GM18511 (cell line): ENCODE measurements around the gene FSTL4.
A peak's percentile ranks its signal among the peaks of the same experiment; 100 is the strongest.

Experiments
- ATAC-seq: cut with Tn5 transposase; IDR thresholded peaks from one replicate; pipeline ENCODE4 v1.9.1; 2021; ENCODE audit warnings: mild to moderate bottlenecking, moderate library complexity; ENCODE audit not compliant: unreplicated experiment

The FSTL4 gene

GRCh38 chr5:133611357-133612248 is 738 bp downstream of the FSTL4 start:
- no peak for ATAC-seq

GRCh38 chr5:133610489-133611356 is 1.6 kb downstream of the FSTL4 start:
- peak; percentile 59 for ATAC-seq

GRCh38 chr5:133607451-133607850 is 4.9 kb downstream of the FSTL4 start:
- ATAC-seq, result no peak

- ATAC-seq, result no peak
Measured at GRCh38 chr5:133606835-133607234, 5.5 kb downstream of the FSTL4 start.

GRCh38 chr5:133605323-133605722 is 7.0 kb downstream of the FSTL4 start:
- no peak for ATAC-seq

GRCh38 chr5:133603711-133604110 is 8.6 kb downstream of the FSTL4 start:
- no peak for ATAC-seq

GRCh38 chr5:133602835-133603380 is 9.4 kb downstream of the FSTL4 start:
- no peak for ATAC-seq

GRCh38 chr5:133599600-133599999 is 12.7 kb downstream of the FSTL4 start:
- no peak for ATAC-seq

GRCh38 chr5:133599044-133599443 is 13.3 kb downstream of the FSTL4 start:
- ATAC-seq, result no peak

GRCh38 chr5:133596049-133596448 is 16.3 kb downstream of the FSTL4 start:
- ATAC-seq, result no peak

GRCh38 chr5:133595465-133595864 is 16.9 kb downstream of the FSTL4 start:
- ATAC-seq, result no peak

- ATAC-seq, result no peak
Measured at GRCh38 chr5:133589286-133589685, 23.1 kb downstream of the FSTL4 start.

- ATAC-seq, result no peak
Measured at GRCh38 chr5:133582971-133583370, 29.4 kb downstream of the FSTL4 start.

GRCh38 chr5:133581918-133582317 is 30.4 kb downstream of the FSTL4 start:
- ATAC-seq, result no peak

GRCh38 chr5:133581348-133581747 is 31.0 kb downstream of the FSTL4 start:
- ATAC-seq, result no peak

GRCh38 chr5:133580618-133581017 is 31.7 kb downstream of the FSTL4 start:
- ATAC-seq, result no peak

GRCh38 chr5:133579766-133580165 is 32.6 kb downstream of the FSTL4 start:
- no peak for ATAC-seq

GRCh38 chr5:133569347-133569746 is 43.0 kb downstream of the FSTL4 start:
- no peak for ATAC-seq

GRCh38 chr5:133565993-133566392 is 46.3 kb downstream of the FSTL4 start:
- no peak for ATAC-seq

GRCh38 chr5:133564921-133565565 is 47.3 kb downstream of the FSTL4 start:
- ATAC-seq, result no peak

GRCh38 chr5:133562554-133562953 is 49.8 kb downstream of the FSTL4 start:
- ATAC-seq, result no peak
